Mesendoderm (in vitro differentiated cells): ENCODE data around the gene TBC1D13. TPM values are rescaled to one million over a fixed set of nuclear protein-coding genes. Genes with fewer than 3 reads are reported as not detected.

Source experiments
- small RNA-seq: library from polyadenylated mRNA; stranded (forward); fragments of <200 nt; extraction: miRNeasy Mini kit (QIAGEN cat#:217004); gene quantifications from one replicate; pipeline ENCODE3, GENCODE V24; 2013; ENCODE audit not compliant: insufficient read depth

The TBC1D13 gene

Small RNA genes within 50 kb of the gene (small RNA-seq; reads per million reads assigned to genes)
- not detected for gene RF00017
